Medulla oblongata (tissue), 1 donor: ENCODE measurements around the gene MRPS18A.

Experiments used
- DNase-seq: peaks from one replicate; pipeline ENCODE4 v3.0.0-alpha.2; 2015; ENCODE audit errors: extremely low spot score

MRPS18A gene

DNA sequence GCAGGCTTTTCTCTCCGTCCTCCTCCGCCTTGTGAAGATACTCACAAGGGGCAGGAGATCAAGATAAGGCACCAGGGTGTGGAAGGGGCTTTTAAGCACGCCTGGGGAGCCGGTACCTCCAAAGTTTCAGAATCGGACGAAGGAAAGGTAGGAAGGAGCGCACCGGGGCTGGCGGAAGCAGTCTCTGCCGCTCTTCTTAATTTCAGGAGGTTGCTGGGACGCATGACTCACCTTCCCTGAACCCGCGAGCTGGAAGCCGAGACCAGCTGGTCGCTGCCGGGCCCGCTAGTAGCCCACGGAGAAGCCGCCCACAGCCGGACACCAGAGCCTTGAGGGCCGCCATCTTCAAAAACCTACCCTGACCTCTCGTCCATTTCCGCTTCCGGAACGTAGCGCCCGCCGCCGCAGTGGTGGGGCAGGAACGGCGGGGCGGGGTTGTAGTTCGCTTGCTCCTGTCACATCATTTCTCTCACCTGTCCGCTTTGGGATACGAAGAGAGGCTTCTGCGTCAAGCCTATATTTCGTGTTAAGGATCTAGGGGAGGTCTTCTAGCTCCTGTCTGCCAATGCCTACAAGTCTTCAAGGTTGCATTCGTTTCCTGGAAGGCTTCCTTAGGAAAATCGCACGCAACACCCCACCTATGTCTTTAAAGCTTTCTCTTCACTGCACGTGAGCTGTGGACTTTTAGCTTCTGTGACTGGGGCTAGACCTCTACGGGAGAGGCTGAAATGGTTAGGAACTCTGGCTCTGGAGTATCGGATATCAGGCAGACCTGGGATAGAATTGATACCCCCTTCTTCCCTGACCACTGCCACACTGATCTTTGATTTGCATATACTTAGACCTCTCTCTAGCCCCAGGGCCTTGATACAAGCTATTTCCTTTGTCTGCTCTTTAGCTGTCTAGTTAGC lies at the start of gene MRPS18A:
Gene MRPS18A, minus strand, starts transcription at position 355 of the 911 bp plus-strand sequence. Its CDS starts 12 bp downstream, at position 343.
- DNase-seq: peak; percentile 83

GRCh38 chr6:43736844-43737243 lies 49.3 kb upstream of the MRPS18A start:
- DNase-seq: no peak

- no peak for DNase-seq
These were observed 48.7 kb upstream of the MRPS18A start for GRCh38 chr6:43736211-43736786.

DNA sequence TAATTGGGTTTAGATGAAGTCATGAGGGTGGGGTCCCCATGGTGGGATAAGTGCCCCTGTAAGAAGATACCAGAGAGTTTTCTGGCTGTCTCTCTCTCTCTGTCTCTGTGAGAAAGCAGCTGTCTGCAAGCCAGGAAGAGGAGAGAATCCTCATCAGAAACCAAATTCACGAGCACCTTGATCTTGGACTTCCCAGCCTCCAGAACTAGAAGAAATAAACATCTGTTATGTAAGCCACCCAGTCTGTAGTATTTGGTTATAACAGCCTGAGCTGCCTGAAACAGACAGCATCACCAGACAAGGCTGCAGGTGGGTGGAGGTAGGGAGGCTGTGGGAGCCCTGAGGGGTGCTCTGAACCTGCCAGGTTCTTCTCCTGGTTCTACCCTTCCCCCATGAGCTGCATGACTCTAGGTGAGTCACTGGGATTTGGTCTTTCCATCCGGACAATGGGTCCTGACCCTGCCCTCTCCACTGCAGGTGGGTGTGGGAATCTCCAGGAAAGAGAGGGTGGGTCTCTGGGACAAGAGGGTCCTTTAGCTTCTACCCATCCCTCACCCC lies 48.1 kb upstream of the MRPS18A start:
- DNase-seq: no peak

DNA sequence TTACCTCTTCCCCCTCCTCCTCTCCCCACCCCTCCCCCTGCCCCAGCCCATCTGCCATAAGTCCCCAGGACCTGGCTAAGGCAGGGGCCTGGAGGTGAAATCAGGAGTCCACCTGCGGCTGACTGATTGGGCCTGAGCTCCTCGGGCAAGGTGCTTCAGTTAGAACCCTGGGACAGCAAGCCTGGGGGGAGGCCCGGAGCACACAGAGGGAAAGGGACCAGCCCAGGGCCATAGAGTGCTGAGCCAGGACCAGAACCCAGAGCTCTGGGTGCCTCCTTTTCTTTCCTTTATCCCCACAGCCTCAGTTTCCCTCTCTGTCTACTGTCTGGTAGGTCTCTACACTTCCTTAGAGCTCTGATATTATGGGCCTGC lies 46.7 kb upstream of the MRPS18A start:
- DNase-seq: no peak

DNA sequence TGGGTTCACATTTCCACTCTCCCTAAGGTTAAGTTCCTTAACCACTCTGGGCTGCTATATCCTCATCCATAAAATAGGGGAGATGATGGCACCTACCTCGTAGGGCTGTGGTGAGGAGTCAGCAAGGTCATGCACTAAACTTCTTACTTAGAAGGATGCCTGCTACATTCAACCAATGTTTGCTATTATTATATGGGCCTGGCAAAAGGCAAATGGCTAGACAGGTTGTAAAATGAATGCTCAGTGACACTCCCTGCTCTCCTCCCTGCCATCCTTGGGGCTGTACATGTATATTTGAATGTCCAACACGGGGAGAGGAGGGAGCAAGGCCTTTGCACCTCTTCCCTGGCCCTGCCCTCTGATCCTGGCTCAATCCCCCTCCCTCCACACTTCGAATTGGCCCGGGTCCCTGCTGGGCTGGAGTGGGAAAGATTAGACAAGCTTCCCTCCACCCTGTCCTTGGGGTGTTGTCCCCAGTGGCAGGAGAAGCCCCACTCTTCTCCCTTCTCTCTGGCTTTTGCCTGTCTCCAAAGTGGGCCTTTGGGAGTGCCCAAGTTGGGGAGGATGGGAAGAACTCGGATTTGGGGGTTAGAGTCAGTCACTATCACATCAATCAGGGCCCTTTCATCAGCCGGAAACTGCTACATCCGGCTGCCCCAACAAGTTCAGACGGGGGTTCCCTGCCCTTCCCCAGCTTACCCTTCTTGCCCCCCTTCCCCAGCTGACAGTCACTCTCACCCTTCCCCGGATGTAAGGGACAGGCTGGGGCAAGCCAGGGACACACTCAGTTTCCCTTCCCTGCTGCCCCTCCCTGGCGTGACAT lies 46.1 kb upstream of the MRPS18A start:
- no peak for DNase-seq

GRCh38 chr6:43730634-43731033 lies 43.0 kb upstream of the MRPS18A start:
- no peak for DNase-seq

DNA sequence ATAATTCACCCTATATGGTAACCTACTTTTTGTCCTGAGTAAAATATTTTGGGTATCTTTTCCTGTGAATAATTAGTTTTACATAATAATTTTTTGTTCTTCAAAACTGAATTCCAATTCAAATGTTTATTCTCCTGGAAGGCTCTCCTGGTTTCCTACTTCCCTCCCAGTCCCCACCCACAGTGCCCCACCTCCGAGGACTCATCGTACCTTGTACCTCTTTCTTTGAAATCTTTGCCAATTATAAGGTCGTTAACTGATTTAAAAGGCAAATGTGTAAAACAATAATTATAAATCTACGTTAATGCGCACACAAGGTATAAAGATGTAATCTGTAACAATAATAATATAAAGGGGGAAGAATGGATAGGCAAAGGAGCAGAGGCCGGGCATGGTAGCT lies 41.9 kb upstream of the MRPS18A start:
- DNase-seq: no peak

- DNase-seq: no peak
These were observed 41.0 kb upstream of the MRPS18A start for GRCh38 chr6:43728586-43728985.

DNA sequence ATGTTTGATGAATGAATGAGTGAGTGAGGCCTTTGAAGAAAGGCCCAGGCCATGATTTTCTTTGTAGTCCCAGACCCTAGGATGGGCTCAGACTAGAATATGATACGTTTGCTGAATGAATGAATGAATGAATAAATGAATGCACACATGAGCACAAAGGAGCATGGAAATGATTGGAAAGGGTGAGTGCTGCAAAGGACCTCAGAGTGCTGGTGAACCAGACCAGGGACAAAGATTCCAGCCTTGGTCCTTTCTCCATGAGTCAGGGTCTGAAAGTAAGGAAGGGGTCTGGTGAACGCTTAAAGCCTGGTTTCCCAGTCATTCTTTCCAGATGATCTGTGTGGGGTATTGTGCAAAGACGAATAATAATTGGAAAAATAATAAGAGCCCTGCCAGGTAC lies 40.0 kb upstream of the MRPS18A start:
- no peak for DNase-seq

DNA sequence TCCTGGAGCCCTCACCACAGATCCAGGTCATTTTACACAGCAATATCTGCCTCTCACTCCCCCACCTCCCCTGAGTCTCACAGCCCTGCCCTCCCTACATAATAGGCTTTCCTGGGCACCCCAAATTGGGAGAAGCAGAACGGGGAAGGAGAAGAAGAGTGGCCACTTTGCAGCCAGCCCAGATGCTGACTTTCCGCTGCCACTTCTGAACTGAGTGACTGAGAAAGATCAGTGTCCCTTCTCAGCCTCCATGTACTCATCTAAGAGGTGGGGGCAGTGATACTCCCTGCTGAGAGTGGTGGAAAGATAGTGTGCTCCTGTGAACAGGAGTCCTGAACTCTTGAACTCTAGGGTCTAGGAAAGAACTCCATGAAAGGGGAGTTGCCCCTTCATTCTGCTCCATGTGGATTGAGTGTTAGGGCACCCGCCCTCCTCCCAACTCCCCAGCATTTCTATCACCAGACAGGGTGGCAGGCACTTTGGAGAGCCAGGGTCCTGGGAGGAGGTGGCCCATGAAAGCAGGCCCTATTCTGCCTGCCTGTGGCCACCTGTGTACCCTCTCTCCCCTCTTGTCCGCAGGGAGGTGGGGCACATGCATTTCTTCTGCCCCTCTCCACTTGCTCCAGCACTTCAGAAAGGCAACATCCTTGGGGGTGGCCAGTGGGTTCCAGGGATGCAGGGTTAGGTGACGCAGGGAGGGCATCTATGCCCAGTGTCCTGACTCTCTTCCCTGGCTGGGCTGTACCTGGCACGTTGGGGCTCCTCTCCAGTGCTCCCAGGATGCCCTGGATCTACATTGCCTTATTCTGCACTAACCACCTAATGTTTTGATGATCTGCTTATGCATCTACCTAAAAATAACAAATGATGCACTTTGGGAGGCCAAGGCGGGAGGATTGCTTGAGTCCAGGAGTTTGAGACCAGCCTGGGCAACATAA lies 38.3 kb upstream of the MRPS18A start:
- no peak for DNase-seq

DNA sequence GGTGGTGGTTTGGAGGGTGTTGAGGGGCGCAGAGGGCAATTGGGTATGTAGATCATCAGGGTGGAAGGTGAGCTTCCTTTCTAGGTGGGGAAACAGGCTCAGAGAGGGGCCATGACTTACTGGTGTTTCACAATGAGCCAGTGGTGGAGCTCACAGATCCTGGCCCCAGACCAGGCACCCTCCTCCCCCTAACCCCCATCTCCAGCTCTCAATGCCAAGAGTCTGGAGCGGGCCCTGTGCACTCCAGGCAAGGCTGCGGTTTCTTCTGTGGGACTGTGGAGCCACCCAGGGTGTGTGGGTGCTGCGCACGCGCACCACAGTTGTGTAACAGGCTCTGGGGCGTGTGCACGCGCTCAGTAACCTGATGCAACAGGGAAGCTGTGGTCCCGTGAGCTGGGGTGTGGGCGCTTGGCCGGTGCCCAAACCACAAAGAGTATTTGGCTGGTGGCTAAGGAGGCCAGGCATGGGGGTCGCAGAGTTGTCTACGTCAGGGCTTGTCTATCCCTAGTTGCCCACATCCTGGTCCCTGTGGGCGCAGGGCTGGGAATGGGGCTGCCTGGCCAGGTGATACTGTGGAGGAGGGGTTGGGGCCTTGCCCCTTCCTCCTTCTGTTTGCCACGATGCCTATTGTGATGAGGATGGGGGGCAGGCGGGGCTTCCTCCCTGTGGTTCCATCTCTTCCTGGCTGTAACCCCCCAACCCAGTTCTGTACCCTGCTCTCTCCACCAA lies 37.5 kb upstream of the MRPS18A start:
- DNase-seq: peak; percentile 13

GRCh38 chr6:43724354-43724753 lies 36.8 kb upstream of the MRPS18A start:
- no peak for DNase-seq

DNA sequence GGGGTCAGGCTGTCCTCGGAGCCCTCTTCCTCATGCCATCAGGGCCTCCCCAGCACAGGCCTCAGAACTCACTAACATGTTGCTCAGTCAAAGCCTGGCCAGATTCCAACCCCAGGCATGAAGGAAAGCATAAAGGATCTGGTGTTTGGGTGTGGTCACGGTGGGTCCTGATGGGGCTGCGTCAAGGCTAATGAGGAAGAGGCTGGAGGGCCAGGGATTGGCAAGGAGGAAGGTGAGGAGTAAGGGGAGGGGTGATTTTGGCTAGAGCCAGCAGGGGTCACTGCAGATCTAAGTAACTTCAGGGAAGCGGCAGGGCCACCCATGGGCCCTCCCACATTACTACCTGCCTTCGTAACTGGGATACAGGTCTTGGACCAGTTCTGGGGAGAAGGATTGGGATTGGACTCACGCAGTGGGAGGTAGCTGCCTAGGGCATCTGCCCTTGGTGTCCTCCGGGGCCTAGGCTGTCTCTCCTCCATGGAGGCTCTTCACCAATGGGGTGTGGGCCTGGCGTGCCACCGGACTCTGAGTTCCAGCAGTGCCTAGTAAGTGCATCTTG lies 36.2 kb upstream of the MRPS18A start:
- DNase-seq: peak; percentile 39

- DNase-seq: no peak
These were observed 35.4 kb upstream of the MRPS18A start for GRCh38 chr6:43722920-43723545.

GRCh38 chr6:43720999-43721398 lies 33.4 kb upstream of the MRPS18A start:
- DNase-seq: no peak

GRCh38 chr6:43719511-43719910 lies 31.9 kb upstream of the MRPS18A start:
- no peak for DNase-seq

GRCh38 chr6:43718387-43719105 lies 31.0 kb upstream of the MRPS18A start:
- no peak for DNase-seq

- no peak for DNase-seq
These were observed 30.2 kb upstream of the MRPS18A start for GRCh38 chr6:43717822-43718221.
